Esophagus muscularis mucosa (tissue), 3 donors: ENCODE measurements around the gene AMACR.

Experiments used
- CTCF ChIP-seq, 3 experiments: fragments of 200-600 bp in 2 of 3; fragments of 450-650 bp in 1 of 3; sonication (generic) in 2 of 3; IDR thresholded peaks; one replicate each; pipeline ENCODE4 v1.5.1; 2017 to 2019; ENCODE audit warnings: antibody characterized with exemption in 3 of 3, mild to moderate bottlenecking in 2 of 3, moderate library complexity in 1 of 3
- POLR2AphosphoS5 ChIP-seq, 2 donors: sonication (generic); formaldehyde crosslinking; IDR thresholded peaks; one replicate each; pipeline ENCODE4 v1.6.1; 2017; ENCODE audit warnings: antibody characterized with exemption in 2 of 2

GRCh38 chr5:33944543-33945132 is 63.2 kb downstream of the AMACR start:
- TF ChIP-seq POLR2AphosphoS5 (IDR thresholded peaks at IDR 0.05) (no peak), CTCF (IDR thresholded peaks at IDR 0.05) (no peak)
